ENCODE results near the gene GNPDA1.

- peak; percentile 37 for TF ChIP-seq CTCF (IDR thresholded peaks at IDR 0.05; ENCODE audit: poor library complexity, severe bottlenecking)
- TF ChIP-seq TAF1 (IDR thresholded peaks at IDR 0.05; ENCODE audit: low read depth): no peak
- no peak for TF ChIP-seq EZH2 (IDR thresholded peaks at IDR 0.05; ENCODE audit: borderline replicate concordance, insufficient read depth, low read length, poor library complexity, severe bottlenecking)
Measured at GRCh38 chr5:141951332-141951781, 61.5 kb downstream of the GNPDA1 start.

Data from neural cell (in vitro differentiated cells).